GM19468 (cell line): Measurements from ENCODE around the gene IL1RAP.
"Not testable (repeated sequence)": the region's sequence is repeated elsewhere in the genome, so short reads cannot be mapped to it uniquely, and the experiment has no call there.

Experiments
- ATAC-seq: cut with Tn5 transposase; IDR thresholded peaks from one replicate; pipeline ENCODE4 v1.9.1; 2021; ENCODE audit warnings: mild to moderate bottlenecking, moderate library complexity, moderate number of reproducible peaks; ENCODE audit not compliant: unreplicated experiment; ENCODE audit errors: extremely low read depth

The IL1RAP gene, protein sequence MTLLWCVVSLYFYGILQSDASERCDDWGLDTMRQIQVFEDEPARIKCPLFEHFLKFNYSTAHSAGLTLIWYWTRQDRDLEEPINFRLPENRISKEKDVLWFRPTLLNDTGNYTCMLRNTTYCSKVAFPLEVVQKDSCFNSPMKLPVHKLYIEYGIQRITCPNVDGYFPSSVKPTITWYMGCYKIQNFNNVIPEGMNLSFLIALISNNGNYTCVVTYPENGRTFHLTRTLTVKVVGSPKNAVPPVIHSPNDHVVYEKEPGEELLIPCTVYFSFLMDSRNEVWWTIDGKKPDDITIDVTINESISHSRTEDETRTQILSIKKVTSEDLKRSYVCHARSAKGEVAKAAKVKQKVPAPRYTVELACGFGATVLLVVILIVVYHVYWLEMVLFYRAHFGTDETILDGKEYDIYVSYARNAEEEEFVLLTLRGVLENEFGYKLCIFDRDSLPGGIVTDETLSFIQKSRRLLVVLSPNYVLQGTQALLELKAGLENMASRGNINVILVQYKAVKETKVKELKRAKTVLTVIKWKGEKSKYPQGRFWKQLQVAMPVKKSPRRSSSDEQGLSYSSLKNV

DNA sequence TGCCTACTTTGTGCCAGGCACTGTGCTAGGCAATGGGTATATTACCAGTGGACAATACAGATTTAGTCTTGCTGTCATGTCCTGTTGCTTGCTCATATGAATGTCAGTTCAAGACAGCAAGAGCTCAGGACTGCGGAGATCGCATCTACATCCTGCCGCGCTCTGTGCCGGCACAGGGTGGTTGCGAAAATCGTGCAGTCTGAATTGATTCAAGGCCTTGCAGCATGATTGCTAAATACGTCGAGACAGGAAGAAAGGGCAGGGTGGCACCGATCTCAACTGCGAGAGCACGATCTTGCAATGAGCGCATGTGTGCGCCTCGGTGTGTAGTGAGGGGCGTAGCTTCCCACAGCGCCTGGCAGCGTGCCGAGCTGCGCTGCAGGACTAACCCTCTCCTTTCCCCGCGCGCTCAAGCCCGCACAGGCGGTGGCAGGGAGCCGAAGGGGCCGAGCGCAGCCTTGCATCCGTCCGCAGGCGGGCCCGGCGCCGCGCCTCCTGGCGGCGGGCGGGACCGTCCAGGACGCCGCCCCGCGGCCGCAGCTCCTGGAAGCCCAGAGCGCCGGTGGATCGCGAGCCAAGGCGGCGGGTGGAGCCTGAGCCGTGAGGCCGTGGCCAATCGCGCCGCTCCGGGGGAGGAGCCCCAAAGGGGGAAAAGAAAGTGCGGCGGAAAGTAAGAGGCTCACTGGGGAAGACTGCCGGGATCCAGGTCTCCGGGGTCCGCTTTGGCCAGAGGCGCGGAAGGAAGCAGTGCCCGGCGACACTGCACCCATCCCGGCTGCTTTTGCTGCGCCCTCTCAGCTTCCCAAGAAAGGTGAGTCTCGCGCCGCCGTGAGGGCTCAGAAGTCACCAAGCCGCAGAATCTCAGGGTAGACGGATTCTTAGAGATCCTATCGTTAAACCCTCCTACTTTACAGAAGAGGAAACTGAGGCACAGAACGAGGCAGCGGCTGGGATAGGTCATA lies at the start of gene IL1RAP:
Gene IL1RAP, plus strand, starts transcription at position 677 of the 962 bp plus-strand sequence. CDS start 50,205 bp downstream, outside the sequence.
- peak; percentile 98 for ATAC-seq

- ATAC-seq = no peak
Measured at GRCh38 chr3:190467922-190468321, 46.0 kb upstream of the IL1RAP start.

DNA sequence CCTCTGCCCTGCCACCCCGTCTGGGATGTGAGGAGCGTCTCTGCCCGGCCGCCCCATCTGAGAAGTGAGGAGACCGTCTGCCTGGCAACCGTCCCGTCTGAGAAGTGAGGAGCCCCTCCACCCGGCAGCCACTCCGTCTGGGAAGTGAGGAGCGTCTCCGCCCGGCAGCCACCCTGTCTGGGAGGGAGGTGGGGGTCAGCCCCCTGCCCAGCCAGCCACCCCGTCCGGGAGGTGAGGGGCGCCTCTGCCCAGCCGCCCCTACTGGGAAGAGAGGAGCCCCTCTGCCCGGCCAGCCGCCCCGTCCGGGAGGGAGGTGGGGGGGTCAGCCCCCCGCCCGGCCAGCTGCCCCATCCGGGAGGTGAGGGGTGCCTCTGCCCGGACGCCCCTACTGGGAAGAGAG lies 40.6 kb upstream of the IL1RAP start:
- not testable (repeated sequence) for ATAC-seq

DNA sequence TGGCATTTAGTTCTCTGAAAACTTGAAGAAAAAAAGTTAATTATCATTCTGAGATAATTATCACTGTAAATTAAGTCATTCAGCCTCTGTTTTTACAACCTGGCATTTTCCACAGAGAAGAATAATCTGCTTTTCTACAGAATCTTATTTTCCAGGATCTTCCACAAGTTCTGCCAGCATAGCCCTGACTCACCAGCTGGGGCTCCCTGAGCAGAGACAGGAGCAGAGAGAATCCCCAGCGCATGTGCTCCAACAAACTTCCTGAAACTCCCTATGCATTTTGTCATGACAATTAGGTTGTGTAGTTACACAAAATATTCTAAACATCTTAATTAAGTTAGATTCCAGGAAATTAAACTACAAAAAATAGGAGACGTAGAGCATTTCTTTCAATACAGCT lies 32.1 kb upstream of the IL1RAP start:
- no peak for ATAC-seq

DNA sequence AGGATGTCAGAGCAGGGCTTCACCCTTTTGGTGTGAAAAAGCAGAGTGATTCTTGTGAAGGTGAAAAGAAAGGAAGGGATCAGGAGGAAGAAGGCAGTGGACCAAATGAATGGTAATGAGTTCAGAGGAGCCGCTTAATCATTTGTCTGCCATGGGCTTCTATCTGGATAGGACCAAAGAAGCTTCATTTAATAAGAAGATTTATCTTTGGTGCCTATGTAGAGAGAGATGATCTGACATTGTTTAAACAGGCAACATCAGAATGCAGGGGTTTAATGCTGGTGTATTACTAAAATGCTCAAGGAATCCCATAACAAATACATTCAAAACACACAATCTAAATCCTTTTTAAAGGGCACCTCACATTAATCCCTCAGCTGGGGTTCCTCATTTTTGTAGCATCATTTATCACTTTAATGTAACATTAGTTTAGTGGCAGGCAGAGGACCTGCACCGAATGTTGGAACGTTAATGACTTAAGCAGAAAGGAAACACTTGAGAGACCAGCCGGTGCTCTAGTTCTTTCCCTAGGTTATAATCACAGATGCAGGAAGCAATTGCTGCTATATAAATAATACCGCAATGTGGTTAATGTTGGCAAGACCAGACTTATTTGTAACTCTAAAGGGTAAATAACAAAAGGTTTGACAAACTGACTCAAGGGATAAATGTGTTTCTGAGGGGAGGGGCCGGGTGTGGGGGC lies 27.9 kb upstream of the IL1RAP start:
- no peak for ATAC-seq

GRCh38 chr3:190486533-190486864 lies 27.4 kb upstream of the IL1RAP start:
- no peak for ATAC-seq

GRCh38 chr3:190486908-190487607 lies 26.8 kb upstream of the IL1RAP start:
- ATAC-seq = no peak

- ATAC-seq = no peak
Measured at GRCh38 chr3:190491533-190492054, 22.3 kb upstream of the IL1RAP start.

DNA sequence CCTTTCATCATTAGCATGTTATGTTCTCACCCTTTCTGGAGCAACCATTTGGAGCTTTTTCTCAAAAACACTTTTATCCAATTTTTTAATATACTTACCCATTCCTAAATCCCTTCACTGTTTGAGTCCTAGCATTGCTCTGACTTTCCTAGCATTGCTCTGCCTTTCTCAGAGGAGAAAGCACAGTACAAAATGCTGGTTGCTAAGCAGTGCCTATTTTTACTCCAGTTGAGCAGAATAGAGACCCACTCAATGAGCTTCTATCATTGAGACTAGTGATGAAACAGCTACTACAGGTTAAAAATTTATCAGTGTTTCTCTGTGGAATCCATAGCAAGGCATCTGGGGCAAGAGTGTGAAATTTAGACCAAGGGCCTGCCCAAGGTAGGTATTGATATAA lies 21.8 kb upstream of the IL1RAP start:
- ATAC-seq = no peak

DNA sequence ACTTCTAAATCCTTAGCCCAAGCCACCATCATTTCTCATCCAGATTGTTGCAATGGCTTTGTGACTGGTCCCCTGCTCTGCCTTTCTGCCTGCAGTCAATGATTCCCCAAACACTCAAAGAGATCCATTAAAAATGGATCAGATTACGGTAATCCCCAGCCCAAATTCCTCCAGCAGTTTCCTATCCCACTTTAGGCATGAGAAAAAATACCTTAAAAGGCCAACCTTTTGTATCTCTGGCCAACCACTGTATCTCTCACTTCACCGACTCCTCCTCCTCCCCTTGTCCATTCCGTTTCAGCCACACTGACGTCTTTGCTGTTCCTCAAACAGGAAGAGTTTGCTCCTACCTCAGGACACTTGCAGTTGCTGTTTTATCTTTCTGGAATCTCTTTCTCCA lies 20.9 kb upstream of the IL1RAP start:
- ATAC-seq = no peak

- no peak for ATAC-seq
Measured at GRCh38 chr3:190494907-190495306, 19.0 kb upstream of the IL1RAP start.

DNA sequence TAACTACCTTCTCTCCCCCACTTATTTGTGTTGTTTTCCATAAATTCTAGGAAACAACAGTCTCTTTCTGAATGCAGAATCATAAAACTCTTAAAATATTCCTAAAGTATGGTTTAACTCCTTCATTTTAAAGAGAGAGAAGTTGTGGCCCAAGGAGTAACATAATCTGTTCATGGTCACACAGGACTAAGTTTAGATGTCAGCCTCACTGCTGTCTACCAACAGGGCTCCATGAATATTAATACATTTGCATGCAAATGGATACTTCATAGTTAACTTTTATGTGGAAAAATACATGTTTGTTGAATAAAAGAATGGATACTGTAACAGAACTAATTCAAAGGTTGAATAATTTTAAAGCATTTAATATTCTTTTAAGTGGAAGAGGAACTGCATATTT lies 18.5 kb upstream of the IL1RAP start:
- ATAC-seq = no peak

- no peak for ATAC-seq
Measured at GRCh38 chr3:190495796-190496195, 18.1 kb upstream of the IL1RAP start.

GRCh38 chr3:190496859-190497258 lies 17.0 kb upstream of the IL1RAP start:
- no peak for ATAC-seq

- no peak for ATAC-seq
Measured at GRCh38 chr3:190497811-190498210, 16.1 kb upstream of the IL1RAP start.

DNA sequence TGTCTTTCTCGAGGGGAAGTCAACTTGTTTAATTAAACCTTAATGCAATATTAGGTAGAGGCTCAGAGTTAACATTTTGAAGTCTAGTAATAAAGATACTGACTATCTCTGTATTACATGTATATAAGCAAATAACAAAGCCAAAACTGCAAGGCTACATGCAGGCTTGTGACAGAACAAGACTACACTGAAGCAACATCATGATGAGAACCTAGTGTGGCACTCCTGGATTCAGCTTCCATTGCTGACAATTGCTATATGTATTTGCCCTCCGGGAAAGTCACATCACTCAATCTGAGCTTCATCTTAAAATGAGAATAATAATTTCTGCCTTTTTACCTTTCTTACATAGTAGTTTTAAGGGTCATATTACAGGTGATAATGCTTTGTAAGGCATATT lies 15.6 kb upstream of the IL1RAP start:
- ATAC-seq = no peak

GRCh38 chr3:190499122-190499521 lies 14.8 kb upstream of the IL1RAP start:
- no peak for ATAC-seq

DNA sequence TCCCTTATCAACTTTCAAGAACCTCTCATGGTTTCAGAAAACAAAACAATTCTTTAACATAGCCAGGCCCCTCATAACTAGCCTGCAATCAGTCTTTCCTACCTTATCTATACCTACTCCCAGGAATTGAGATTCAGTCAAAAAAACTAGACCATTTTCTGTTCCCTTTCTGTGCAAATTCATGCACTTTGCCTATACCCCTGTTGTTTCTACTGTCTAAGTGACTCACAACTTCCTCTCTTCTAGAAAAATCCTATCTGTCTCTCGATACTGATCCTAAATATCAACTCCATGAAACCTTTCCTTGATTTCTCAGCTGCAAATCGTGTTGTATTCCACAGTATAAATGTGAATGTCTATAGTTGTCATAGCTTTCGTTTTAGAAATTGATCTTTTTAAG lies 10.9 kb upstream of the IL1RAP start:
- ATAC-seq = no peak

GRCh38 chr3:190504354-190505125 lies 9.3 kb upstream of the IL1RAP start:
- ATAC-seq = no peak
